ENCODE data around the gene MYO1E.

Gene MYO1E

GRCh38 chr15:59251001-59251845, 121.4 kb downstream of the MYO1E start:
- no peak overlapping the region for H3K4me3 ChIP-seq (ENCODE audit: low read length)

GRCh38 chr15:59250249-59250648, 122.4 kb downstream of the MYO1E start:
- no peak for DNase-seq (ENCODE audit: low read depth, low spot score)
- no peak overlapping the region for H3K4me3 ChIP-seq (ENCODE audit: low read length)

More at GRCh38 chr15:59251001-59251845, 121.4 kb downstream of the MYO1E start:
- DNase-seq (ENCODE audit: low read depth, low spot score) = no peak

GRCh38 chr15:59249816-59250215, 122.9 kb downstream of the MYO1E start:
- no peak for DNase-seq (ENCODE audit: low read depth, low spot score)

GRCh38 chr15:59247364-59247763, 125.3 kb downstream of the MYO1E start:
- peak; percentile 62 for DNase-seq (ENCODE audit: low read depth, low spot score)
- no peak overlapping the region for H3K4me3 ChIP-seq (ENCODE audit: low read length)

More at GRCh38 chr15:59249816-59250215, 122.9 kb downstream of the MYO1E start:
- H3K4me3 ChIP-seq (ENCODE audit: low read length) = no peak overlapping the region

GRCh38 chr15:59245559-59245958, 127.1 kb downstream of the MYO1E start:
- no peak overlapping the region for H3K4me3 ChIP-seq (ENCODE audit: low read length)
- no peak for DNase-seq (ENCODE audit: low read depth, low spot score)

- no peak overlapping the region for H3K4me3 ChIP-seq (ENCODE audit: low read length)
- no peak for DNase-seq (ENCODE audit: low read depth, low spot score)
These were observed 128.3 kb downstream of the MYO1E start for GRCh38 chr15:59244337-59244736.

- H3K4me3 ChIP-seq (ENCODE audit: low read length) = no peak overlapping the region
- no peak for DNase-seq (ENCODE audit: low read depth, low spot score)
These were observed 129.0 kb downstream of the MYO1E start for GRCh38 chr15:59243622-59244021.

GRCh38 chr15:59242649-59243048, 130.0 kb downstream of the MYO1E start:
- no peak for DNase-seq (ENCODE audit: low read depth, low spot score)
- H3K4me3 ChIP-seq (ENCODE audit: low read length) = no peak overlapping the region

- H3K4me3 ChIP-seq (ENCODE audit: low read length) = no peak overlapping the region
- no peak for DNase-seq (ENCODE audit: low read depth, low spot score)
These were observed 132.6 kb downstream of the MYO1E start for GRCh38 chr15:59240036-59240435.

GRCh38 chr15:59237924-59238331, 134.7 kb downstream of the MYO1E start:
- no peak overlapping the region for H3K4me3 ChIP-seq (ENCODE audit: low read length)
- no peak for DNase-seq (ENCODE audit: low read depth, low spot score)

- DNase-seq (ENCODE audit: low read depth, low spot score) = no peak
- H3K4me3 ChIP-seq (ENCODE audit: low read length) = no peak overlapping the region
These were observed 135.4 kb downstream of the MYO1E start for GRCh38 chr15:59237119-59237855.

GRCh38 chr15:59236394-59236793, 136.3 kb downstream of the MYO1E start:
- DNase-seq (ENCODE audit: low read depth, low spot score) = no peak
- no peak overlapping the region for H3K4me3 ChIP-seq (ENCODE audit: low read length)

- DNase-seq (ENCODE audit: low read depth, low spot score) = no peak
- no peak overlapping the region for H3K4me3 ChIP-seq (ENCODE audit: low read length)
These were observed 140.2 kb downstream of the MYO1E start for GRCh38 chr15:59232476-59232875.

- DNase-seq (ENCODE audit: low read depth, low spot score) = no peak
- H3K4me3 ChIP-seq (ENCODE audit: low read length) = no peak overlapping the region
These were observed 142.1 kb downstream of the MYO1E start for GRCh38 chr15:59230531-59231055.

GRCh38 chr15:59229453-59229852, 143.2 kb downstream of the MYO1E start:
- DNase-seq (ENCODE audit: low read depth, low spot score) = no peak
- no peak overlapping the region for H3K4me3 ChIP-seq (ENCODE audit: low read length)

GRCh38 chr15:59229015-59229414, 143.7 kb downstream of the MYO1E start:
- DNase-seq (ENCODE audit: low read depth, low spot score) = no peak
- H3K4me3 ChIP-seq (ENCODE audit: low read length) = no peak overlapping the region

- DNase-seq (ENCODE audit: low read depth, low spot score) = no peak
These were observed 145.7 kb downstream of the MYO1E start for GRCh38 chr15:59227021-59227420.

GRCh38 chr15:59224474-59224873, 148.2 kb downstream of the MYO1E start:
- H3K4me3 ChIP-seq (ENCODE audit: low read length) = no peak overlapping the region
- DNase-seq (ENCODE audit: low read depth, low spot score) = no peak

More at GRCh38 chr15:59227021-59227420, 145.7 kb downstream of the MYO1E start:
- H3K4me3 ChIP-seq (ENCODE audit: low read length) = no peak overlapping the region

GRCh38 chr15:59223736-59224135, 148.9 kb downstream of the MYO1E start:
- DNase-seq (ENCODE audit: low read depth, low spot score) = no peak
- H3K4me3 ChIP-seq (ENCODE audit: low read length) = no peak overlapping the region

- DNase-seq (ENCODE audit: low read depth, low spot score) = no peak
- no peak overlapping the region for H3K4me3 ChIP-seq (ENCODE audit: low read length)
These were observed 149.6 kb downstream of the MYO1E start for GRCh38 chr15:59222906-59223550.
